A673 (cell line): Measurements from ENCODE around the gene CTSC.

Experiments used
- CTCF ChIP-seq: fragments of 300-800, 200-600 bp; sonication (generic); conservative IDR thresholded peaks from 2 replicates; pipeline ENCODE4 v1.5.1; 2017; ENCODE audit warnings: low read depth, mild to moderate bottlenecking, antibody characterized with exemption, low read length, moderate library complexity, mixed read lengths
- EZH2 ChIP-seq: fragments of 200-600 bp; sonication (generic); IDR thresholded peaks from 2 replicates; pipeline ENCODE4 v1.6.1; 2017; ENCODE audit warnings: borderline replicate concordance, low read depth, mild to moderate bottlenecking, mixed read lengths, antibody characterized with exemption, low read length; ENCODE audit not compliant: poor library complexity, severe bottlenecking

GRCh38 chr11:88249706-88250105 lies 87.8 kb downstream of the CTSC start:
- TF ChIP-seq CTCF (no peak), EZH2 (no peak)
